ENCODE results near the gene SOCS1. TPM values are rescaled to one million over a fixed set of nuclear protein-coding genes. Genes with fewer than 3 reads are reported as not detected.

The SOCS1 gene
- total and polyA plus RNA-seq, 2 experiments from 2014 or later: 13.1 to 18.6 TPM

DNA sequence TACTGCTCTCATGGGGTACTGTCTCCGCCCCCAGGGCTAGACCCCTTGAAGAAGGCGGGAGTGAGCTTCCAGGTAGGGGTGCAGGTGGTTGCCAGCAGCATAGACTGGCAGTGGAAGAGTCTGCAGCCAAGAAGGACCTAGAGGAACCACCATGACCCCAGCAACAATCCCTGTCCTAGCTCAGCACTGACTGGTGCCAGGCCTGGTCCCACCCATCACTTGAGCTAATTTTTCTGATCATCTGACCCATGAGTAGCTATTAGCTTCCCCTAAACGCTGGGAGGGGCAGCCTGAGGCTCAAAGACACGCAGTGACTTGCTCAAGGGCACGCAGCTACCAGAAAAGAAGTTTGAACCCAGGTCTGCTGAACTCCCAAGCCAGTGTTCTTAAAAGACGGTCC lies 16.5 kb upstream of the SOCS1 start:
- H3K4me2 ChIP-seq: no peak overlapping the region
- no peak overlapping the region for H2AFZ ChIP-seq
- no peaks in the 10 kb centered on the region for H3K79me2 ChIP-seq
- H3K4me3 ChIP-seq: no peak overlapping the region
- H3K27me3 ChIP-seq: no peaks in the 10 kb centered on the region
- no peak overlapping the region for H3K27ac ChIP-seq
- no peak for TF ChIP-seq EZH2phosphoT487 (IDR thresholded peaks at IDR 0.05; ENCODE audit: low read depth, severe bottlenecking, unreplicated experiment)
- TF ChIP-seq, protein P1, sequence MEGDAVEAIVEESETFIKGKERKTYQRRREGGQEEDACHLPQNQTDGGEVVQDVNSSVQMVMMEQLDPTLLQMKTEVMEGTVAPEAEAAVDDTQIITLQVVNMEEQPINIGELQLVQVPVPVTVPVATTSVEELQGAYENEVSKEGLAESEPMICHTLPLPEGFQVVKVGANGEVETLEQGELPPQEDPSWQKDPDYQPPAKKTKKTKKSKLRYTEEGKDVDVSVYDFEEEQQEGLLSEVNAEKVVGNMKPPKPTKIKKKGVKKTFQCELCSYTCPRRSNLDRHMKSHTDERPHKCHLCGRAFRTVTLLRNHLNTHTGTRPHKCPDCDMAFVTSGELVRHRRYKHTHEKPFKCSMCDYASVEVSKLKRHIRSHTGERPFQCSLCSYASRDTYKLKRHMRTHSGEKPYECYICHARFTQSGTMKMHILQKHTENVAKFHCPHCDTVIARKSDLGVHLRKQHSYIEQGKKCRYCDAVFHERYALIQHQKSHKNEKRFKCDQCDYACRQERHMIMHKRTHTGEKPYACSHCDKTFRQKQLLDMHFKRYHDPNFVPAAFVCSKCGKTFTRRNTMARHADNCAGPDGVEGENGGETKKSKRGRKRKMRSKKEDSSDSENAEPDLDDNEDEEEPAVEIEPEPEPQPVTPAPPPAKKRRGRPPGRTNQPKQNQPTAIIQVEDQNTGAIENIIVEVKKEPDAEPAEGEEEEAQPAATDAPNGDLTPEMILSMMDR (IDR thresholded peaks at IDR 0.05; ENCODE audit: poor library complexity): no peak
- TF ChIP-seq EZH2 (IDR thresholded peaks at IDR 0.05; ENCODE audit: borderline replicate concordance): no peak
- H3K9me3 ChIP-seq (ENCODE audit: low read depth): no peaks in the 10 kb centered on the region
- DNase-seq (ENCODE audit: low spot score): no peak
- H3K36me3 ChIP-seq (replicated peaks; ENCODE audit: insufficient read depth, low read depth): no peaks in the 10 kb centered on the region
- peaks cover 10% of the 10 kb centered on the region for H3K4me1 ChIP-seq (ENCODE audit: insufficient read depth)
- WGBS (ENCODE audit: low lambda C conversion rate, missing lambda C conversion rate): 88% methylated on average over 6 of the region's 6 CpGs
- no peaks in the 10 kb centered on the region for H3K9me2 ChIP-seq (replicated peaks; ENCODE audit: insufficient read depth)
- no peaks in the 10 kb centered on the region for H4K20me1 ChIP-seq (ENCODE audit: insufficient read depth, poor library complexity, severe bottlenecking)

DNA sequence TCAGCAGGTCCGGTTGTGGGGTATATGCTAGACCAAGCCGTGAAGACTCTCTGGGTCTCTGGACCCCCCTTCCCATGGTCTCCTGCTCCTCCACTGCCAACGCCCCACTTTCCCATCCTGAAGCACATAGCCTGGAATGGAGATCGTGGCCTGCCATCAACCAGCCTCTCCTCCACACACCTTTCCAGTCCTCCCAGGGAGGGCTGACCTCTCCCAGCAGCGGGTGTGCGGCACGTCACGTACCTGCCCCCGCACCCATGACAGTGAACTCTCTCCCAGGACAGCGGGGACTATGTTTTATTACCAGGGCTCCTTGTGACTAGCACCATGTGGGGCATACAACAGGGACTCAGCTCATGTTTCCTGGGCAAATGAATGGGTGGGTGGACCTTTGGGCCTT lies 15.6 kb upstream of the SOCS1 start:
- H3K9me2 ChIP-seq (replicated peaks; ENCODE audit: insufficient read depth): no peaks in the 10 kb centered on the region
- no peaks in the 10 kb centered on the region for H3K27me3 ChIP-seq
- H3K27ac ChIP-seq: no peak overlapping the region
- H2AFZ ChIP-seq: no peak overlapping the region
- WGBS (ENCODE audit: low lambda C conversion rate, missing lambda C conversion rate): 97% methylated on average over 10 of the region's 10 CpGs
- H3K79me2 ChIP-seq: no peaks in the 10 kb centered on the region
- TF ChIP-seq, protein P1 (IDR thresholded peaks at IDR 0.05; ENCODE audit: poor library complexity): no peak
- TF ChIP-seq EZH2 (IDR thresholded peaks at IDR 0.05; ENCODE audit: borderline replicate concordance) (no peak), EZH2phosphoT487 (IDR thresholded peaks at IDR 0.05; ENCODE audit: low read depth, severe bottlenecking, unreplicated experiment) (no peak)
- no peaks in the 10 kb centered on the region for H3K36me3 ChIP-seq (replicated peaks; ENCODE audit: insufficient read depth, low read depth)
- H4K20me1 ChIP-seq (ENCODE audit: insufficient read depth, poor library complexity, severe bottlenecking): no peaks in the 10 kb centered on the region
- peaks cover 10% of the 10 kb centered on the region for H3K4me1 ChIP-seq (ENCODE audit: insufficient read depth)
- H3K4me2 ChIP-seq: no peak overlapping the region
- no peaks in the 10 kb centered on the region for H3K9me3 ChIP-seq (ENCODE audit: low read depth)
- DNase-seq (ENCODE audit: low spot score): no peak
- H3K4me3 ChIP-seq: no peak overlapping the region

DNA sequence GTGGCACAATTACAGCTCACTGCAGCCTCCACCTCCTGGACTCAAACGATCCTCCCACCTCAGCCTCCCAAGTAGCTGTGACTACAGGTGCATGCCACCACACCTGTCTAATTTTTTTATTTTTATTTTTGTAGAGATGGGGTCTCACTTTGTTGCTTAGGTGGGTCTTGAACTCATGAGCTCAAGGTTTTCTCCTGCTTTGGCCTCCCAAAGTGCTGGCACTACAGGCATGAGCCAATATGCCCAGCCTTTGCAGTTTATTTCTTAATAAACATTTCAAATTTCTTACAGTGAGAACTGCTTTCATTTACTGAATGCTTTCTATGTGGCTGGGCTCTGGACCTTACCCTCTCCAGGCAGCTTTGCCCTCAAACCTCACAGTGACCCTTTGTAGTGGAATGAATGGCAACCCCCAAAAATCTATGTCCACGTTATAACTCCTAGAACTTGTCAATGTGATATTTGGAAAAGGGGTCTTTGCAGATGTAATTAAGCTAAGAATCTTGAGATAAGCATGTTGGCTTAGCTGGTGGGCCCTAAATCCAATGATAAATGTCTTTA lies 14.7 kb upstream of the SOCS1 start:
- TF ChIP-seq EZH2phosphoT487 (IDR thresholded peaks at IDR 0.05; ENCODE audit: low read depth, severe bottlenecking, unreplicated experiment): no peak
- TF ChIP-seq EZH2 (IDR thresholded peaks at IDR 0.05; ENCODE audit: borderline replicate concordance): no peak
- TF ChIP-seq, protein P1 (IDR thresholded peaks at IDR 0.05; ENCODE audit: poor library complexity): no peak
- no peaks in the 10 kb centered on the region for H3K79me2 ChIP-seq
- no peak overlapping the region for H3K4me2 ChIP-seq
- H3K4me3 ChIP-seq: no peak overlapping the region
- WGBS (ENCODE audit: low lambda C conversion rate, missing lambda C conversion rate): 87% methylated on average over 2 of the region's 2 CpGs
- H3K4me1 ChIP-seq (ENCODE audit: insufficient read depth): peaks cover 10% of the 10 kb centered on the region
- H3K27me3 ChIP-seq: no peaks in the 10 kb centered on the region
- H3K27ac ChIP-seq: no peak overlapping the region
- no peaks in the 10 kb centered on the region for H3K9me2 ChIP-seq (replicated peaks; ENCODE audit: insufficient read depth)
- no peak for DNase-seq (ENCODE audit: low spot score)
- H4K20me1 ChIP-seq (ENCODE audit: insufficient read depth, poor library complexity, severe bottlenecking): no peaks in the 10 kb centered on the region
- no peaks in the 10 kb centered on the region for H3K9me3 ChIP-seq (ENCODE audit: low read depth)
- H2AFZ ChIP-seq: no peak overlapping the region
- no peaks in the 10 kb centered on the region for H3K36me3 ChIP-seq (replicated peaks; ENCODE audit: insufficient read depth, low read depth)
